Uterus (tissue), 2 donors: Measurements from ENCODE around the gene ZNF609.

ENCODE experiments used
- CTCF ChIP-seq, 4 experiments: fragments of 200-600 bp in 2 of 4; fragments of 450-650 bp in 2 of 4; sonication (generic) in 2 of 4; IDR thresholded peaks; one replicate each; pipeline ENCODE4 v1.5.1; 2016 to 2019; ENCODE audit warnings: antibody characterized with exemption in 4 of 4, mild to moderate bottlenecking in 2 of 4, moderate library complexity in 1 of 4
- POLR2A ChIP-seq, 2 donors: fragments of 450-650 bp; IDR thresholded peaks; one replicate each; pipeline ENCODE4 v1.6.1; 2016; ENCODE audit warnings: antibody characterized with exemption in 2 of 2, mild to moderate bottlenecking in 1 of 2, moderate library complexity in 1 of 2

- TF ChIP-seq CTCF (IDR thresholded peaks at IDR 0.05) = no peak
- TF ChIP-seq POLR2A (IDR thresholded peaks at IDR 0.05) = no peak
Observed at GRCh38 chr15:64447536-64448315, 12.7 kb upstream of the ZNF609 start.
